Keratinocyte (primary cell): ENCODE results near the gene OR5M3. TPM values are rescaled to one million over a fixed set of nuclear protein-coding genes. Genes with fewer than 3 reads are reported as not detected.

Experiments
- DNase-seq: peaks from one replicate; pipeline ENCODE4 v3.0.0-alpha.2; 2011; ENCODE audit warnings: low read depth, missing footprints, low spot score
- FAIRE-seq: peaks from 2 replicates; lab custom pipeline; 2011; peaks lifted over from hg19 to GRCh38; lab: Jason Lieb, UNC
- H2AFZ ChIP-seq: 2 replicates; pipeline ENCODE4 v1.6.0; 2012; ENCODE audit warnings: low read length, control low read depth, inconsistent platforms; ENCODE audit not compliant: control insufficient read depth
- H3K27ac ChIP-seq: 2 replicates; pipeline ENCODE4 v1.5.1; 2011; ENCODE audit warnings: low read length; ENCODE audit not compliant: control insufficient read depth, insufficient read depth
- H3K27me3 ChIP-seq: 3 replicates; pipeline ENCODE4 v1.6.0; 2011; ENCODE audit warnings: low read length; ENCODE audit not compliant: control insufficient read depth, insufficient read depth; ENCODE audit errors: extremely low read depth
- H3K36me3 ChIP-seq, 2 experiments: 2 replicates in 1 of 2; 3 replicates in 1 of 2; pipeline ENCODE4 v1.5.1; 2011; ENCODE audit warnings: low read length in 2 of 2, mild to moderate bottlenecking in 1 of 2; ENCODE audit not compliant: control insufficient read depth in 2 of 2, insufficient read depth in 2 of 2; ENCODE audit errors: extremely low read depth in 1 of 2
- H3K4me1 ChIP-seq: 3 replicates; pipeline ENCODE4 v1.5.1; 2011; ENCODE audit warnings: low read length; ENCODE audit not compliant: control insufficient read depth, insufficient read depth; ENCODE audit errors: extremely low read depth
- H3K4me2 ChIP-seq: 3 replicates; pipeline ENCODE4 v1.6.0; 2011; ENCODE audit warnings: low read depth, low read length; ENCODE audit not compliant: control insufficient read depth, insufficient read depth; ENCODE audit errors: extremely low read depth
- H3K4me3 ChIP-seq, 3 experiments: fragments of 200-600 bp in 1 of 3; sonication (generic) in 1 of 3; 2 replicates in 2 of 3; 3 replicates in 1 of 3; pipeline ENCODE4 v1.5.1; 2011 to 2016; ENCODE audit warnings: low read length in 3 of 3, mild to moderate bottlenecking in 3 of 3, control low read depth in 2 of 3, inconsistent platforms in 1 of 3, low read depth in 1 of 3, mixed read lengths in 1 of 3, mixed run types in 1 of 3, moderate library complexity in 1 of 3; ENCODE audit not compliant: control insufficient read depth in 2 of 3, insufficient read depth in 2 of 3; ENCODE audit errors: extremely low read depth in 1 of 3
- H3K79me2 ChIP-seq: 2 replicates; pipeline ENCODE4 v1.6.0; 2012; ENCODE audit warnings: low read length; ENCODE audit not compliant: control insufficient read depth, insufficient read depth
- H3K9ac ChIP-seq: 3 replicates; pipeline ENCODE4 v1.6.0; 2011; ENCODE audit warnings: low read length; ENCODE audit not compliant: control insufficient read depth, insufficient read depth; ENCODE audit errors: extremely low read depth
- H3K9me1 ChIP-seq: 3 replicates; pipeline ENCODE4 v1.6.0; 2011; ENCODE audit warnings: low read length; ENCODE audit not compliant: control insufficient read depth, insufficient read depth; ENCODE audit errors: extremely low read depth
- H3K9me3 ChIP-seq: 2 replicates; pipeline ENCODE4 v1.5.1; 2012; ENCODE audit warnings: low read depth, low read length; ENCODE audit not compliant: control insufficient read depth
- H4K20me1 ChIP-seq: 3 replicates; pipeline ENCODE4 v1.6.0; 2011; ENCODE audit warnings: low read length; ENCODE audit not compliant: control insufficient read depth, insufficient read depth; ENCODE audit errors: extremely low read depth
- CTCF ChIP-seq, 3 experiments: IDR thresholded peaks in 1 of 3; conservative IDR thresholded peaks in 1 of 3; optimal IDR thresholded peaks in 1 of 3; 2 replicates in 2 of 3; 3 replicates in 1 of 3; pipeline versions ENCODE3 to v1.5.1; 2011; ENCODE audit warnings: low read length in 3 of 3, mild to moderate bottlenecking in 3 of 3, moderate library complexity in 2 of 3, control low read depth in 1 of 3, inconsistent platforms in 1 of 3; ENCODE audit not compliant: insufficient read depth in 2 of 3; ENCODE audit errors: extremely low read depth in 1 of 3
- EZH2 ChIP-seq: IDR thresholded peaks from one replicate; pipeline ENCODE4 v1.6.1; 2012; ENCODE audit warnings: inconsistent platforms, mild to moderate bottlenecking, low read length, moderate library complexity
- dilution Hi-C: fragments of 300-500 bp; cut with MboI; formaldehyde crosslinking; loops from one replicate; pipeline ENCODE4 v1.7.0; 2020; ENCODE audit warnings: low sequenced_read_pairs; ENCODE audit not compliant: extremely low pct_ligation_motif_present
- polyA plus RNA-seq, 5 experiments: library from polyadenylated mRNA; depleted of rRNA in 3 of 5; stranded (reverse) in 3 of 5; stranded (forward) in 1 of 5; unstranded in 1 of 5; fragments of >200 nt; gene quantifications; 1 replicate in 1 of 5; 2 replicates in 3 of 5; 3 replicates in 1 of 5; pipeline versions ENCODE4 v1.2.1 to v1.2.3, GENCODE V29; 2011 to 2012; ENCODE audit warnings: missing spikeins in 2 of 5, low read depth in 1 of 5, low replicate concordance in 1 of 5

Gene OR5M3
- polyA plus RNA-seq, 1 donor (not counting 4 experiments of a cell fraction or from before 2014, with no cell fraction given) = not detected

GRCh38 chr11:56453521-56453920, 19.6 kb downstream of the OR5M3 start:
- Histone ChIP-seq H3K27me3 (no peaks in the 10 kb centered on the region), H2AFZ (no peak overlapping the region), H3K9me3 (no peaks in the 10 kb centered on the region), H4K20me1 (no peaks in the 10 kb centered on the region), H3K9me1 (no peaks in the 10 kb centered on the region), H3K9ac (no peak overlapping the region), H3K36me3 (no peaks in the 10 kb centered on the region), H3K79me2 (no peaks in the 10 kb centered on the region), H3K4me3 (no peak overlapping the region), H3K4me1 (no peaks in the 10 kb centered on the region), H3K4me2 (no peak overlapping the region), H3K27ac (no peak overlapping the region)
- dilution Hi-C loops = no loop called here
- TF ChIP-seq CTCF (optimal IDR thresholded peaks at IDR 0.05 in 1 of 3, IDR thresholded peaks at IDR 0.05 in 1 of 3, conservative IDR thresholded peaks at IDR 0.05 in 1 of 3; ENCODE audit: extremely low read depth in 1 of 3, insufficient read depth in 2 of 3, low read length in 3 of 3) (no peak), EZH2 (no peak)
- DNase-seq (no peak), FAIRE-seq (no peak)

Other genes starting within 250 kb of the OR5M3 start
- gene OR5T2, start 239.1 kb downstream of the OR5M3 start, polyA plus RNA-seq = not detected in 3 replicates
- gene OR5T3, start 221.1 kb downstream of the OR5M3 start, polyA plus RNA-seq = not detected in 3 replicates
- gene OR5T1, start 199.2 kb downstream of the OR5M3 start, polyA plus RNA-seq = not detected in 3 replicates
- gene OR8H1, start 181.1 kb downstream of the OR5M3 start, polyA plus RNA-seq = not detected in 3 replicates
- gene OR8K3, start 158.2 kb downstream of the OR5M3 start, polyA plus RNA-seq = not detected in 3 replicates
- gene OR8K1, start 127.3 kb downstream of the OR5M3 start, polyA plus RNA-seq = not detected in 3 replicates
- not detected in 3 replicates for gene OR8J1, start 119.1 kb downstream of the OR5M3 start, polyA plus RNA-seq
- gene OR8U1, start 97.7 kb downstream of the OR5M3 start, polyA plus RNA-seq = not detected in 3 replicates
- gene OR5AL1, start 60.7 kb downstream of the OR5M3 start, polyA plus RNA-seq = not detected in 3 replicates
- gene OR5M8, start 18.0 kb upstream of the OR5M3 start, polyA plus RNA-seq = not detected in 3 replicates
- not detected in 3 replicates for gene OR5M11, start 69.9 kb upstream of the OR5M3 start, polyA plus RNA-seq
- not detected in 3 replicates for gene OR5M10, start 104.4 kb upstream of the OR5M3 start, polyA plus RNA-seq
- not detected in 3 replicates for gene OR5M1, start 141.5 kb upstream of the OR5M3 start, polyA plus RNA-seq
- not detected in 3 replicates for gene OR5AP2, start 169.1 kb upstream of the OR5M3 start, polyA plus RNA-seq
- not detected in 3 replicates for gene OR5AR1, start 190.3 kb upstream of the OR5M3 start, polyA plus RNA-seq
- not detected in 3 replicates for gene OR9G1, start 225.7 kb upstream of the OR5M3 start, polyA plus RNA-seq